Erythroblast (primary cell): ENCODE measurements around the gene VSIG2.

ENCODE experiments used
- GATA1 ChIP-seq: IDR thresholded peaks from 2 replicates; pipeline ENCODE4 v1.6.1; 2011; ENCODE audit warnings: low read depth, mild to moderate bottlenecking, control low read depth, low read length, moderate library complexity
- POLR2A ChIP-seq: IDR thresholded peaks from 2 replicates; pipeline ENCODE4 v1.6.1; 2011; ENCODE audit warnings: mild to moderate bottlenecking, low read length

DNA sequence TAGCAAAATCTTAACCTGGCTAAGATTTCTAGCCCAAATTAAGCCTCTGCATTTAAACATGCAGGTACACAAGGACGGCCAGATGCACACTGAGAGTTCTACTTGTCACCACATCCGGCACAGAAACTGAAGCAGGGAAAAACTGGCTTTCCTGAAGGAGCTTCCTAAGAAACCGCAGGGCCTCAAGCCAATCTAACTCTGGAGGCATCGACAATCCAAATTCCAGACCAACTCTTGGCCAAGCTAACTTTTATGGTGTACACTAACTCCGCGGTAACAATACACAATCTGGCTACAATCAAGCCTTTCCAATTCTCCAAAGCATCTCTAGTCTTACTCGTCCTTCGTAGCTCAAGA, 46.9 kb upstream of the VSIG2 start:
- TF ChIP-seq POLR2A (no peak), GATA1 (no peak)
